Muscle layer of duodenum (tissue), 2 donors: ENCODE results near the gene HAVCR1.
"Not testable (repeated sequence)": the region's sequence is repeated elsewhere in the genome, so short reads cannot be mapped to it uniquely, and the experiment has no call there.

Experiments
- H3K27ac ChIP-seq: one replicate; pipeline ENCODE4 v1.7.0; 2013; ENCODE audit warnings: mild to moderate bottlenecking, low read length
- H3K27me3 ChIP-seq: one replicate; pipeline ENCODE4 v1.7.0; 2013; ENCODE audit warnings: low read depth, mild to moderate bottlenecking, control low read depth, low read length
- H3K36me3 ChIP-seq, 2 donors: one replicate each; pipeline ENCODE4 v1.7.0; 2013; ENCODE audit warnings: low read length in 2 of 2, control low read depth in 1 of 2, mild to moderate bottlenecking in 1 of 2; ENCODE audit not compliant: insufficient read depth in 2 of 2, control insufficient read depth in 1 of 2
- H3K4me1 ChIP-seq, 2 donors: one replicate each; pipeline ENCODE4 v1.7.0; 2013; ENCODE audit warnings: low read length in 2 of 2, mild to moderate bottlenecking in 2 of 2, control low read depth in 1 of 2, moderate library complexity in 1 of 2; ENCODE audit not compliant: insufficient read depth in 2 of 2, control insufficient read depth in 1 of 2
- H3K4me3 ChIP-seq, 2 donors: one replicate each; pipeline ENCODE4 v1.7.0; 2013; ENCODE audit warnings: low read length in 2 of 2, low read depth in 1 of 2, mild to moderate bottlenecking in 1 of 2
- H3K9me3 ChIP-seq, 2 donors: one replicate each; pipeline ENCODE4 v1.7.0; 2013; ENCODE audit warnings: low read length in 2 of 2, control low read depth in 1 of 2, mild to moderate bottlenecking in 1 of 2; ENCODE audit not compliant: control insufficient read depth in 1 of 2
- donor health status: healthy.

Gene HAVCR1

DNA sequence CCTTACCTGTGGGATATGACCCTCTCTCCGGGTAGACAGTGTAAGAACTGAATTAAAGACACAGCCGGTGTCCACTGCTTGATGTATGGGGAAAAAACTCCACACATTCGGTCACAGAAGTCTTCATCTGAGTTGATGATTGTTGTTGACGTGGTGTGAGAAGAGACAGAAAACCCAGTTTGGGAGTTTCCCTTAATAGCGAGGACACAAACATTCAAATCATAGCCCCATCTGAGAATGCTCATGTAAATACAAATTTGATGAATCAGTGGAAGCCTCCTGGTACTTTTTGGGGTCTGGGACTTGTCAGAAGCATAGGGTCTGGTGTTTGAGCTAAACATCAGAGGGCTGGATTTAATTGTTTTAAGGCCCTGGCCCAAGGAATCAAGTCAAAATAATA, 11.0 kb downstream of the HAVCR1 start:
- H3K27ac ChIP-seq: no peak overlapping the region
- no peaks in the 10 kb centered on the region for H3K4me1 ChIP-seq
- no peaks in the 10 kb centered on the region for H3K36me3 ChIP-seq
- no peaks in the 10 kb centered on the region for H3K27me3 ChIP-seq
- no peak overlapping the region for H3K4me3 ChIP-seq
- H3K9me3 ChIP-seq: no peaks in the 10 kb centered on the region

DNA sequence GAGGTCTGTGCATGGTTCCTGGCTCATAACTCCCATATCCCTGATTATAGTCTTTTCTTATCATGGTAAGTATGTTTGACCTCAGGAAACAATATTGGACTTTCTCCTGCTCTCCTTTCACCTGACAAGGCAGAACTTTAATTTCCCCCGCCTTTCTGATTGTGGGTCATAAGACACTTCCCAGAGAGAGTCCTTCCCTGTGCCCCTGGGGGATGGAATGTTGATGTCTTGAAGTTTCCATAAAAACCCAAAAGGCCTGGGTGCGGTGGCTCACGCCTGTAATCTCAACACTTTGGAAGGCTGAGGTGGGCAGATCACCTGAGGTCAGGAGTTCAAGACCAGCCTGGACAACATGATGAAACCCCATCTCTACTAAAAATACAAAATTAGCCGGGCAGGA, 11.9 kb downstream of the HAVCR1 start:
- H3K9me3 ChIP-seq, H3K27ac ChIP-seq, H3K27me3 ChIP-seq: not testable (repeated sequence)

DNA sequence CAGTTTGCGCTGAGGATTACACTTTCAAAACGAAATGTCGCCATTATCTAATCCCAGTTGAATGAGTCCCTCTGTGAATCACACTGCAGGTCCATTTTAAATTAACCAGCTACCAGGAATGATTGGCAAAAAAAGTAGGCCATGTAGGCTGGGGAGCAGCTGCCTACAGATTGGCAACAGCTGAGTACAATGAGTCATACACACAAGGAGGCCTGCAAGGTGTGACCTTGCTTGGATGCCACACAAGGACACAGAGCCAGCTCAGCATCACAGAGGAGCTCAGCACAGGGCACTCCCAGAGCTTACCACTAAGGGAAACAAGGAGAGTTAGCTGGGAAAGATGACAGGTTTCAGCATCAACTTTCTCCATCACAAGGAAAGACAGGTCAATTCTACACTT, 12.9 kb downstream of the HAVCR1 start:
- Histone ChIP-seq H3K9me3 (no peaks in the 10 kb centered on the region), H3K27ac (no peak overlapping the region), H3K27me3 (no peaks in the 10 kb centered on the region), H3K4me1 (no peaks in the 10 kb centered on the region), H3K36me3 (no peaks in the 10 kb centered on the region), H3K4me3 (no peak overlapping the region)

More for the DNA sequence above, 11.9 kb downstream of the HAVCR1 start:
- not testable (repeated sequence) for H3K4me3 ChIP-seq, H3K36me3 ChIP-seq, H3K4me1 ChIP-seq

DNA sequence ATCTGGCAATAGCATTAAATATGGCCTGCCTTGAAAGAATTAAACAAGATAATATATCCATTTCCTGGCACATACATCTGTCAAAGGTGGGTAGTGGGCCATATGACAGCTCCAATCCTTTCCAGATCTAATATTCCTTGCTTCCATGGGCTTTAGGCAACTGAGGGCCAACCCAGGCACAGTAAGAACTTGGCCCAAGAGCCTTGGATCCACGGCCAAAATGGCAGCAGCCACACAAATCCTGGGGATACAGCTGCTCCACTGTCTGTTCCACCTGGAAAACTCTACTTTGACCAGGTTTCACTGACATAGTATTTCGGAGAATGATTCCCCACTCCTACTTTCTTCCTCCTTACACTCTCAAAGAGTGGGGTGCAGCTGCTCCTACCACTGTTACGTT, 13.3 kb downstream of the HAVCR1 start:
- Histone ChIP-seq H3K4me3 (no peak overlapping the region), H3K4me1 (no peaks in the 10 kb centered on the region), H3K9me3 (no peaks in the 10 kb centered on the region), H3K27ac (no peak overlapping the region), H3K36me3 (no peaks in the 10 kb centered on the region), H3K27me3 (no peaks in the 10 kb centered on the region)

DNA sequence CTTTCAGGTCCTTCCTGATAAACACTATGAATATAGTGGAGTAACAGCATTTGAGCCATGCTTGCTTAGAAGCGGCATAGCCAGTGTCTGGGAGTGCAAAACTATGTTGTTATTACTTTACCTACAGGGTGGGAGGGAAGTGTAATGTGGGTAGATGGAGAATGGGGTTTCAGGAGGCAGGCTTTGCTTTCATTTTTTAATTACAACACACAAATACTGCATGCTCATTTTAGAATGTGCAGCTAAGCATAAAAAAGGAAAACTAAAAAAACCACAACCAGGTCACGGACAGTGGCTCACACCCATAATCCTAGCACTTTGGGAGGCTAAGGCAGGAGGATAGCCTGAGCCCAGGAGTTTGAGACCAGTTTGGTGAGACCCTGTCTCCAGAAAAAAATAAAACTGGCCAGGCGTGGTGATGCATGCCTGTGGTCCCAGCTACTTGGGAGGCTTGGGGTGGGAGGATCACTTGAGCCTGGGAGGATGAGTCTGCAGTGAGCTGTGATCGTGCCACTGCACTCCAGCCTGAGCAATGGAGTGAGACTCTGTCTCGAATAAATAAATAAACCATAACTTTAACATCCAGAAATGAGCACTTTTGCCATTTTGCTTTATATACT, 20.2 kb downstream of the HAVCR1 start:
- Histone ChIP-seq H3K9me3 (no peaks in the 10 kb centered on the region), H3K27ac (no peak overlapping the region), H3K27me3 (no peaks in the 10 kb centered on the region), H3K36me3 (no peaks in the 10 kb centered on the region), H3K4me1 (no peaks in the 10 kb centered on the region), H3K4me3 (no peak overlapping the region)

DNA sequence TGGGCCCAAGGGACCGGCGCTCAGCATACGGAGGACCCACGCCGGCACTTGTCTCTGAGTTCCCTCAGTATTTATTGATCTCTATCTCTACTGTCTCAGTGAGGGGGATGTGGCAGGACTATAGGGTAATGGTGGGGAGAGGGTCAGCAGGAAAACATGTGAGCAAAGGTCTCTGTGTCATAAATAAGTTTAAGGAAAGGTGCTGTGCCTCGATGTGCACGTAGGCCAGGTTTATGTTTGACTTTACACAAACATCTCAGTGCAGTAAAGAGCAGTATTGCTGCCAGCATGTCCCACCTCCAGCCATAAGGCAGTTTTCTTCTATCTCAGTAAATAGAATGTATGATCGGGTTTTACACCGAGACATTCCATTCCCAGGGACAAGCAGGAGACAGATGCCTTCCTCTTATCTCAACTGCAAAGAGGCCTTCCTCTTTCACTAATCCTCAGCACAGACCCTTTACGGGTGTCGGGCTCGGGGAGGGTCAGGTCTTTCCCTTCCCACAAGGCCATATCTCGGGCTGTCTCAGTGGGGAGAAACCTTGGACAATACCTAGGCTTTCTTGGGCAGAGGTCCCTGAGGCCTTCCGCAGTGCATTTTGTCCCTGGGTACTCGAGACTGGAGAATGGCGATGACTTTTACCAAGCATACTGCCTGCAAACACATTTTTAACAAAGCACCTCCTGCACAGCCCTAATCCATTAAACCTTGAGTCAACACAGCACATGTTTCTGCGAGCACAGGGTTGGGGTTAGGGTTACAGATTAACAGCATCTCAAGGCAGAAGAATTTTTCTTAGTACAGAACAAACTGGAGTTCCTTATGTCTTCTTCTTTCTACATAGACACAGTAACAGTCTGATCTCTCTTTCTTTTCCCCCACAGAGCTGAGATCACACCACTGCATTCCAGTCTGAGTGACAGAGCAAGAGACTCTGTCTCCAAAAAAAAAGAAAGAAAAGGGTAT, 24.5 kb downstream of the HAVCR1 start:
- not testable (repeated sequence) for H3K9me3 ChIP-seq, H3K27me3 ChIP-seq, H3K4me1 ChIP-seq, H3K36me3 ChIP-seq, H3K4me3 ChIP-seq, H3K27ac ChIP-seq

DNA sequence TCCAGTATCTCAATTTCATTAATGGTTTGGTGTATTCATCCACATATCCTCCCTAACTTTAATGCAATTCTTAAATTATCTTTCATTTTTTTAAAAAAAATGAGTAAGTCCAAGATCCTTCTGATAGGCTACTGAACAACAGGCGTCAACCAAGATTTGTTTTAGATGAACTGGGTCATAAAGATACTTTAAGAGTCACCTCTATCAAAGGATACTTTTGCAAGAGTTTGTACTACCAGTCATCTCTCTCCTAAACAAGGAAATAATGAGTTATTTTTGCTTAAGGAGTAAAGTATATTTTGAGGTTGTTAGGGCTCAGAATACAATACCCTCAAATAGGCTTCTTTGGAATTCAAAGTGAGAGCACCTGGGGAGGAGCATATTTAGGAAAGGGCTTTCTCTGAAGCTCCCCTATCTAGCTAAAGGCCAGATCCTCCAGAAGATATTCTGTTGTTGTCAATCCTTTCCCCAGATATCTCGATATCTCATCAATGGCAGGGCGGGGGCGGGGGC, 25.8 kb downstream of the HAVCR1 start:
- H3K4me3 ChIP-seq: no peak overlapping the region
- H3K27me3 ChIP-seq: no peaks in the 10 kb centered on the region
- no peaks in the 10 kb centered on the region for H3K4me1 ChIP-seq
- H3K36me3 ChIP-seq: no peaks in the 10 kb centered on the region
- H3K9me3 ChIP-seq: no peaks in the 10 kb centered on the region
- no peak overlapping the region for H3K27ac ChIP-seq

DNA sequence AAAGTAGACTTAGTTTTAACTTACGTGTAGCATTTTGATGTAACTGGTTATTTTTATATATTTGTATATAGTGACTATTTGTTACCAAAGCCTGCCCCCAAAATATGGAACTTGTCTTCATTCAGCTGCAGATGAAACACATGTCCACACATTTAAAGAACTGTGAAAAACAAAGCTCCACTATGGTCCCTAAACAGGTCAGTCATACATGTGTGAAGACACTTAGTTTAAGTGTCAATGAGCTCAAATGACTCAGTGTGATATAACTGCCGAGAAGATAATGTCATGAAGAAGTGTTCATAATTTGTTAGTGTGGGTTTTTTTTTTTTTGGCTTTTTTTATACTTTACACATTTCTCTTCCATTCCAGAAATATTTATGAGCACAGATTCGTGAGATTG, 28.2 kb downstream of the HAVCR1 start:
- no peaks in the 10 kb centered on the region for H3K36me3 ChIP-seq
- H3K4me1 ChIP-seq: no peaks in the 10 kb centered on the region
- no peaks in the 10 kb centered on the region for H3K9me3 ChIP-seq
- H3K4me3 ChIP-seq: no peak overlapping the region
- no peak overlapping the region for H3K27ac ChIP-seq
- no peaks in the 10 kb centered on the region for H3K27me3 ChIP-seq

DNA sequence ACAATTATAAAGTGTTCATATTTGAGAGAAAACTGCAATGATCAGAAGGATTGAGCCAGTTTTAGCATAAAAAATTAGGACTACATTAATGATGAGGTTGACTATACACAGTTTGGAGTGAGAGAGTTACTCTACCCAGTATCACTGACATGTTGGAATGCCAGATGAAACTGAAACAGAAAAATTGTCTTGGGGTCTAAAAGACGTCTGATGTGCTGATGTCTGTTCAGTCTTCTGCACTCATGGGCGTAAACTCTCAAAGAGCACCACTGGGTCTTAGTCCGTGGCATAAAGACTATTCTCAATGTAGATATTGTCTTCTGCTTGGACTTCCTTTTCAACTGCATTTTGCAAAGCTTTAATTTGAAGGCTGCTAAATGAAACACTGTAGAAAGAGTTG, 29.5 kb downstream of the HAVCR1 start:
- no peak overlapping the region for H3K27ac ChIP-seq
- H3K9me3 ChIP-seq: no peaks in the 10 kb centered on the region
- no peaks in the 10 kb centered on the region for H3K27me3 ChIP-seq

DNA sequence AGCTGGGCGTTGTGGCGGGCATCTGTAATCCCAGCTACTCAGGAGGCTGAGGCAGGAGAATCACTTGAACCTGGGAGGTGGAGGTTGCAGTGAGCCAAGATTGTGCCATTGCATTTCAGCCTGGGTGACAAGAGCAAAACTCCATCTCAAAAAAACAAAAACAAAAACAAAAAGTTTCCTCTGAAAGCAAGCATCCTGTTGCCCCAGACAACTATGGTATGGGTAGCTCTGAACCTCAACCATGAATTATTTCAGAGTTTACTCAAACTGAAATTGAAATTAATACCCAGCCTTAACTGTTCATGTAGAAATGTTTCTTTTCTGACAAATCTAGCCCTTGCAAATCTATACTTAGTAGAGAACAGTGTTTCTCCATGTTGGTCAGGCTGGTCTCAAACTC, 31.3 kb downstream of the HAVCR1 start:
- not testable (repeated sequence) for H3K9me3 ChIP-seq, H3K4me3 ChIP-seq, H3K4me1 ChIP-seq, H3K36me3 ChIP-seq, H3K27ac ChIP-seq, H3K27me3 ChIP-seq

More for the DNA sequence above, 29.5 kb downstream of the HAVCR1 start:
- Histone ChIP-seq H3K36me3 (no peaks in the 10 kb centered on the region), H3K4me1 (no peaks in the 10 kb centered on the region), H3K4me3 (no peak overlapping the region)

DNA sequence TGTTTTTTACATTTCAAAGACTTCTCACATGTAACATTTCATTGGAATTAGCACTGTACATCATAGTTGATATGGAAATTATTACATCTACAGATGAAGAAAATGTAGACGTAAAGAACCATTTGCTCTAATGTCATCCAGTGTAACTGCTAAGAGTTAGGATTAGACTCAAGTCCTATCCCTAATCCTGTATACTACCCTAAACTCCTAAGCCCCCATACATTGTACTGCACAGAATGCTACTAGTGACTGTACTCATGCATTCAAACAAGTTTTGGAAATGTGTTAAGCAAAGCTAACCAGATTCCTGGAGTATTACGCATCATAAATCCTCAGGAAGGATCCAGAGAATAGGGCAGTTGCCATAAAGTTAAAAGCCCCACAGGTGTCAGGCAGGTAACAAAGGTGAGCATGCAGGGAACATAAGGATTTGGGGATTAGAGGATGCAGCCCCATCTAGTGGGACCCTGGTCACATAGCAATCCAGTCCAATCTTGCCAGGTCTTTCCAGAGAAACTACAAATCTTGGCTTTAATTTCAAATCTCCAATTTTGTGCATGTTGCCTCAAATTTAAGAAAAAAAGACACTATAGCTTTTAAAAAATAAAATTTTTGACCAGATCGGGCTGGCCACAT, 32.0 kb downstream of the HAVCR1 start:
- H3K4me1 ChIP-seq: no peaks in the 10 kb centered on the region
- no peaks in the 10 kb centered on the region for H3K27me3 ChIP-seq
- no peaks in the 10 kb centered on the region for H3K9me3 ChIP-seq
- no peak overlapping the region for H3K4me3 ChIP-seq
- H3K27ac ChIP-seq: no peak overlapping the region
- H3K36me3 ChIP-seq: no peaks in the 10 kb centered on the region
